ENCODE data around the gene ARL6IP4.
A peak's percentile ranks its signal among the peaks of the same experiment; 100 is the strongest.

The ARL6IP4 gene

GRCh38 chr12:122976648-122976975 is 3.9 kb upstream of the ARL6IP4 start:
- Histone ChIP-seq H3K27me3 (ENCODE audit: control insufficient read depth, insufficient read depth, low read length) (no peaks in the 10 kb centered on the region), H3K4me1 (ENCODE audit: control insufficient read depth, insufficient read depth, low read length) (peaks cover 15% of the 10 kb centered on the region), H3K36me3 (ENCODE audit: control insufficient read depth, insufficient read depth, low read length) (no peaks in the 10 kb centered on the region), H3K27ac (ENCODE audit: low read depth, low read length) (no peak overlapping the region), H3K4me3 (ENCODE audit: low read length) (peak overlapping the region; percentile 99), H3K9ac (ENCODE audit: low read length) (no peak overlapping the region)

GRCh38 chr12:122977153-122977552 is 3.3 kb upstream of the ARL6IP4 start:
- Histone ChIP-seq H3K9ac (ENCODE audit: low read length) (no peak overlapping the region), H3K27ac (ENCODE audit: low read depth, low read length) (no peak overlapping the region), H3K4me1 (ENCODE audit: control insufficient read depth, insufficient read depth, low read length) (peaks cover 21% of the 10 kb centered on the region), H3K36me3 (ENCODE audit: control insufficient read depth, insufficient read depth, low read length) (peaks cover under 1% of the 10 kb centered on the region), H3K27me3 (ENCODE audit: control insufficient read depth, insufficient read depth, low read length) (no peaks in the 10 kb centered on the region), H3K4me3 (ENCODE audit: low read length) (no peak overlapping the region)

- Histone ChIP-seq H3K36me3 (ENCODE audit: control insufficient read depth, insufficient read depth, low read length) (peaks cover 3% of the 10 kb centered on the region), H3K4me3 (ENCODE audit: low read length) (no peak overlapping the region), H3K9ac (ENCODE audit: low read length) (no peak overlapping the region), H3K27me3 (ENCODE audit: control insufficient read depth, insufficient read depth, low read length) (no peaks in the 10 kb centered on the region), H3K27ac (ENCODE audit: low read depth, low read length) (no peak overlapping the region), H3K4me1 (ENCODE audit: control insufficient read depth, insufficient read depth, low read length) (peaks cover 21% of the 10 kb centered on the region)
Measured at GRCh38 chr12:122977655-122978392, 2.7 kb upstream of the ARL6IP4 start.

GRCh38 chr12:122978507-122978955 is 1.9 kb upstream of the ARL6IP4 start:
- Histone ChIP-seq H3K4me1 (ENCODE audit: control insufficient read depth, insufficient read depth, low read length) (peaks cover 24% of the 10 kb centered on the region), H3K27ac (ENCODE audit: low read depth, low read length) (no peak overlapping the region), H3K27me3 (ENCODE audit: control insufficient read depth, insufficient read depth, low read length) (no peaks in the 10 kb centered on the region), H3K9ac (ENCODE audit: low read length) (no peak overlapping the region), H3K36me3 (ENCODE audit: control insufficient read depth, insufficient read depth, low read length) (peaks cover 8% of the 10 kb centered on the region), H3K4me3 (ENCODE audit: low read length) (no peak overlapping the region)

GRCh38 chr12:122979001-122979907 is 1.2 kb upstream of the ARL6IP4 start:
- Histone ChIP-seq H3K27me3 (ENCODE audit: control insufficient read depth, insufficient read depth, low read length) (no peaks in the 10 kb centered on the region), H3K4me3 (ENCODE audit: low read length) (peak overlapping the region; percentile 87), H3K9ac (ENCODE audit: low read length) (peak overlapping the region; percentile 40), H3K36me3 (ENCODE audit: control insufficient read depth, insufficient read depth, low read length) (peaks cover 8% of the 10 kb centered on the region), H3K27ac (ENCODE audit: low read depth, low read length) (no peak overlapping the region), H3K4me1 (ENCODE audit: control insufficient read depth, insufficient read depth, low read length) (peaks cover 24% of the 10 kb centered on the region)

GRCh38 chr12:122979908-122980182 is 636 bp upstream of the ARL6IP4 start:
- peaks cover 24% of the 10 kb centered on the region for H3K4me1 ChIP-seq (ENCODE audit: control insufficient read depth, insufficient read depth, low read length)
- H3K4me3 ChIP-seq (ENCODE audit: low read length) = peak overlapping the region; percentile 87
- H3K27me3 ChIP-seq (ENCODE audit: control insufficient read depth, insufficient read depth, low read length) = no peaks in the 10 kb centered on the region
- peak overlapping the region; percentile 76 for H3K27ac ChIP-seq (ENCODE audit: low read depth, low read length)
- peaks cover 8% of the 10 kb centered on the region for H3K36me3 ChIP-seq (ENCODE audit: control insufficient read depth, insufficient read depth, low read length)
- peak overlapping the region; percentile 40 for H3K9ac ChIP-seq (ENCODE audit: low read length)

GRCh38 chr12:122981036-122981471 is 573 bp downstream of the ARL6IP4 start:
- Histone ChIP-seq H3K27ac (ENCODE audit: low read depth, low read length) (peak overlapping the region; percentile 76), H3K9ac (ENCODE audit: low read length) (peak overlapping the region; percentile 87), H3K4me3 (ENCODE audit: low read length) (peak overlapping the region; percentile 87), H3K27me3 (ENCODE audit: control insufficient read depth, insufficient read depth, low read length) (no peaks in the 10 kb centered on the region), H3K4me1 (ENCODE audit: control insufficient read depth, insufficient read depth, low read length) (peaks cover 21% of the 10 kb centered on the region), H3K36me3 (ENCODE audit: control insufficient read depth, insufficient read depth, low read length) (peaks cover 8% of the 10 kb centered on the region)

GRCh38 chr12:122981587-122982476 is 1.4 kb downstream of the ARL6IP4 start:
- Histone ChIP-seq H3K27ac (ENCODE audit: low read depth, low read length) (no peak overlapping the region), H3K27me3 (ENCODE audit: control insufficient read depth, insufficient read depth, low read length) (no peaks in the 10 kb centered on the region), H3K4me1 (ENCODE audit: control insufficient read depth, insufficient read depth, low read length) (peaks cover 18% of the 10 kb centered on the region), H3K9ac (ENCODE audit: low read length) (no peak overlapping the region), H3K36me3 (ENCODE audit: control insufficient read depth, insufficient read depth, low read length) (peaks cover 8% of the 10 kb centered on the region), H3K4me3 (ENCODE audit: low read length) (peak overlapping the region; percentile 87)

- no peaks in the 10 kb centered on the region for H3K27me3 ChIP-seq (ENCODE audit: control insufficient read depth, insufficient read depth, low read length)
- H3K36me3 ChIP-seq (ENCODE audit: control insufficient read depth, insufficient read depth, low read length) = peaks cover 8% of the 10 kb centered on the region
- H3K4me1 ChIP-seq (ENCODE audit: control insufficient read depth, insufficient read depth, low read length) = peaks cover 18% of the 10 kb centered on the region
- H3K27ac ChIP-seq (ENCODE audit: low read depth, low read length) = no peak overlapping the region
- H3K4me3 ChIP-seq (ENCODE audit: low read length) = peak overlapping the region; percentile 87
- no peak overlapping the region for H3K9ac ChIP-seq (ENCODE audit: low read length)
Measured at GRCh38 chr12:122982477-122982815, 2.0 kb downstream of the ARL6IP4 start.

GRCh38 chr12:122982963-122983788 is 2.7 kb downstream of the ARL6IP4 start:
- Histone ChIP-seq H3K4me3 (ENCODE audit: low read length) (no peak overlapping the region), H3K4me1 (ENCODE audit: control insufficient read depth, insufficient read depth, low read length) (peaks cover 18% of the 10 kb centered on the region), H3K9ac (ENCODE audit: low read length) (no peak overlapping the region), H3K36me3 (ENCODE audit: control insufficient read depth, insufficient read depth, low read length) (peaks cover 8% of the 10 kb centered on the region), H3K27ac (ENCODE audit: low read depth, low read length) (no peak overlapping the region), H3K27me3 (ENCODE audit: control insufficient read depth, insufficient read depth, low read length) (no peaks in the 10 kb centered on the region)

- Histone ChIP-seq H3K4me3 (ENCODE audit: low read length) (no peak overlapping the region), H3K27me3 (ENCODE audit: control insufficient read depth, insufficient read depth, low read length) (no peaks in the 10 kb centered on the region), H3K36me3 (ENCODE audit: control insufficient read depth, insufficient read depth, low read length) (peaks cover 8% of the 10 kb centered on the region), H3K9ac (ENCODE audit: low read length) (no peak overlapping the region), H3K4me1 (ENCODE audit: control insufficient read depth, insufficient read depth, low read length) (peaks cover 18% of the 10 kb centered on the region), H3K27ac (ENCODE audit: low read depth, low read length) (no peak overlapping the region)
Measured at GRCh38 chr12:122983789-122984515, 3.5 kb downstream of the ARL6IP4 start.
